Fibroblast of the conjunctiva (primary cell): ENCODE measurements around the gene RBM6.
"Not testable (repeated sequence)": the region's sequence is repeated elsewhere in the genome, so short reads cannot be mapped to it uniquely, and the experiment has no call there.

ENCODE experiments used
- DNase-seq: peaks from one replicate; pipeline ENCODE4 v3.0.0-alpha.2; 2010; ENCODE audit warnings: low read depth

Gene RBM6

DNA sequence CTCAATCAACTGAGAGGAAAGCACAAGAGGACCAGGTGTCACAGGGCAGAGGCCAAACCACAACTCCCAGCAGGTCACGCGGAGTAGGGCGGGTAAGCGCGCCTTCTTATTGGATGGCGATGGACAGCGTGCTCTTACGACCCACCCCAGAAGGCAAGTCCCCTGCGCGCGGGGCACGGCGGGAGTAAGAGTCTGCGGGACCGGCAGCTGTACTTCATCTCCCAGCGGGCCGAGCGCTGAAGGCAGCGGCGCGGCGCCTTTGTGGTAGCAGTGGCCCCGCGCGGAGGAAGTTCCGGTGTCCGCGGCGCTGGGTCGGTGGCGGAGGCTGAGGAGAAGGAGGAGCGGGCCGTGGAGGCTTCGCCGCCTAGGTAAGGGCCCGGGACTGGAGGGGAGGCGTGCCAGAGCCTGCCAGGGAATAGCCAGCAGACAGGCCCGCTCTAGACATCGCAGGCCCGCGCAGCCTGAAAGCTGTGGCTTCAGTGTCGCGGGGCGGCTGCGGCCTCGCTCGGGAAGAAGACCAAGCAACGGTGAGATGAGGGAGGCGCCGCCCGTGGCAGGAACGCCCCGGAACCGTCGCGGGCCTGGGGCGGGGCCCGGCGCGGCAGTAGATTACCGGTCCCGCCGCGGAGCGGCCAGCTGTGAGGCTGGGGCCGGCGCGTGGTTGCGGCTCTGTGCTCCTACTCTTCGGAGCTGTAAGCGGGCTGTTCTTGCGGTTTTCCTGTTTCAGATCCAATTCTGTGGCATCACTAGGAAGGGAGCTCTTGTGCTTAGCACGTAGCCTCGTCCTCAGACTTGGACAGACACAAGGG is at the start of gene RBM6:
RBM6 (plus strand) TSS at position 293 of the 809 bp plus-strand sequence. CDS start 22,492 bp downstream, outside the sequence.
- peak; percentile 97 for DNase-seq

- DNase-seq: no peak
Measured at GRCh38 chr3:49895791-49896190, 44.2 kb upstream of the RBM6 start.

- no peak for DNase-seq
Measured at GRCh38 chr3:49896345-49896744, 43.6 kb upstream of the RBM6 start.

- no peak for DNase-seq
Measured at GRCh38 chr3:49898991-49899390, 41.0 kb upstream of the RBM6 start.

DNA sequence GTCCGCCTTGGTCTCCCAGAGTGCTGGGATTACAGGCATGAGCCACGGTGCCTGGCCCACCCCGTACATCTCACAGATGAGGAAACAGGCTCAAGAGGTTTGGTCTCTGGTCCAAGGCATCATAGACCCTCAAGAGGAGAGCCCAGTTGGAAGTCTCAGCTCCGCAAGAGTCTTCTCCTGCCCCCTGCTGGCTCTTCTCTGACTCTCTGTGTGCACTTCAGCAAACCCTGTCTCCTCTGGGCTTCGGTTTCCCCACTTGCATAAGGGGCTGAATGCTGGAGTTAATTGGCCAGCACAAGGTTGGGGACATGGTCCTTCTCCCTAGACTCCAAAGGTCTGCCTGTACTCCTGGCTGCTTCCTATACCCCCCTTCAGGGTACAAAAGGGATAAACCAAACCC is 40.1 kb upstream of the RBM6 start:
- DNase-seq: no peak

- DNase-seq: no peak
Measured at GRCh38 chr3:49900491-49901153, 39.3 kb upstream of the RBM6 start.

DNA sequence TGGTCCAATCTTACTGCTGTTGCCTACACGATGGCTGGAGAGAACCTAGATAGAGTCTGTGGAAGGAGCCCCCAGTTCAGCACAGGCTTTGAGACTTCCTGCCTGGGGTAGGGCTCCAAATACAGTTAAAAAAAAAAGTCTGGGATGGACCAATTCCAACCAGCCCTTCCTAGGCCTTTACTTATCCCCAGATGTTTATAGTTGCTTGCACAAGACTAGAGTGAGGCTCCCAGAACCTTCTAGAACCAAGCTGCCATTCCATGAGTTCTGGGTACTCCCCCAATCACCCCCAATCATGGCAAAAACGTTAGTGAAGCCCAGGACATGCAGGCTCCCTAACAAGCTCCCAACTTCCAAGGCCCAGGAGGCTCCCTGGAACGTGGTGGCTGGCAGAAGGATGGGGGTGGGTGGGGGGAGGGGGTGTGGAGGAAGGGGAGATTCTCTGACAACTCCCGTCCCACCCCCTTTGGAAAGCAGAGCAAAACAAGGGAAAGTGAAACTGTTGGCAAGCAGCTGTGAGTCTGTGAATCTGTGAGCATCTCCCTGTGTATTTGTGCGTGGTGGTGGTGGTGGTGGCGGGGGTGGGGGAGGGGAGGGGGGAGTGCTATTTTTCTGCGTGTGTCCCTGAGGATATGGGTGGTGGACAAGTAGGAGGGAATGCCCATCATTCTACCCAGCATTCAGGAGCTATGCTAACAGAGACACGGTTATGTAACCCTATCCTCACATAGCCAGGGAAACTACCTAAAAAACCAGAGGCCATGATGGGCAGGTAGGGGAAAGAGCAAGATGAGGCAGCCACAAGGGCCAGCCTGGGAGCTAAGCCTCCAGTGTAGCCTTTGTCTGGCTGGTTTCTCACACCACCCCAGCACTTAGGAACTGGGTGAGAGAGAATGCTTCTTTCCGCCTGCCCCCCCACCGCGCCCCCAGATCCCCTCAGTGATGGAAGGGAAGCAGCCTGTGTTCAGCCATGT is 38.3 kb upstream of the RBM6 start:
- no peak for DNase-seq

GRCh38 chr3:49902511-49903345 is 37.2 kb upstream of the RBM6 start:
- DNase-seq: no peak

GRCh38 chr3:49903451-49904424 is 36.2 kb upstream of the RBM6 start, which contains the start of gene MST1R:
Gene MST1R, minus strand, starts transcription at chr3:49903873. Its CDS starts 264 bp downstream, at chr3:49903609.
- no peak for DNase-seq

- not testable (repeated sequence) for DNase-seq
Measured at GRCh38 chr3:49904448-49904847, 35.5 kb upstream of the RBM6 start.

GRCh38 chr3:49906073-49906743 is 33.7 kb upstream of the RBM6 start:
- DNase-seq: no peak

GRCh38 chr3:49908373-49909199 is 31.4 kb upstream of the RBM6 start:
- no peak for DNase-seq

- no peak for DNase-seq
Measured at GRCh38 chr3:49910409-49911123, 29.4 kb upstream of the RBM6 start.

- no peak for DNase-seq
Measured at GRCh38 chr3:49911124-49911420, 28.9 kb upstream of the RBM6 start.

DNA sequence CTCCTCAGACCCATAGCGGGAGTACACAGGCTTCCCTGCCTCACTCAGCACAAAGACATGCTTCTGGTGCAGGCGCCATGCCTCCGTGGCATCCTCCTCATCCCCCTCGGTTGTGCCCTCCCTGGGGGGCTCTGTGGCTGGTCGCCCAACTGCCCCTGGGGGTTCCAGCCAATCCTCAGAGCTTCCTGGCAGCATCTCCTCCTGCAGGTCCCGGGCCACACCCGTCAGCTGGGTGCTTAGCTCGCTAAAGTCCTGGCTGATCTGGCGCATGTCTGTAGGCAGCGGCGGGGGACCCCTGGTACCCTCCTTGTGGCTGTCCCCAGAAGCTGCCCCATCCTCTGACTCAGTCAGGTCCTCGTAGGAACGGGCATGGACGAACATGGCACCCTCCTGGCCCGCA is 28.3 kb upstream of the RBM6 start:
- no peak for DNase-seq

GRCh38 chr3:49912881-49913281 is 27.1 kb upstream of the RBM6 start:
- no peak for DNase-seq

DNA sequence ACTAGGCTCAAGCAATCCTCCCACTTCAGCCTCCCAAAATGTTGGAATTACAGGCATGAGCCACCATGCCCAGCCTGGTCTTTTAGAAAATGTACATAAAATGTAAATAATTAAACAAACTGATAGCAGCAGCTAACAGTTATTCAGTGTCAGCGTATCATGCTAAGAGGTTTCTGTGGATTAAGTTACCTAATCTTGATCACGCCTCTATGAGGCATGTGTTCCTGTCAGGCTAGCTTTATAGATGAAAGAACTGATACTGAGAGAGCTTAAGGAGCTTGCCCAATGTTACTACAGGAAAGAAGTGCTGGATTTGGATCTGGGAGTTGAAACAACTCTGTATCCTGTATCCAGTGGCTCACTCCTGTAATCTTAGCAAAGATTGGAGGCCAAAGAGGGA is 25.0 kb upstream of the RBM6 start:
- DNase-seq: no peak

GRCh38 chr3:49916686-49917085 is 23.3 kb upstream of the RBM6 start:
- no peak for DNase-seq
